Suprapubic skin (tissue), 3 donors: ENCODE measurements around the gene CCDC188.

Experiments used
- POLR2AphosphoS5 ChIP-seq, 3 donors: sonication (generic); formaldehyde crosslinking; IDR thresholded peaks; one replicate each; pipeline ENCODE4 v1.6.1; 2017; ENCODE audit warnings: antibody characterized with exemption in 3 of 3
- TF ChIP-seq, protein P1 (sequence below), 2 donors: fragments of 200-600 bp in 1 of 2; fragments of 450-650 bp in 1 of 2; sonication (generic) in 1 of 2; IDR thresholded peaks; one replicate each; pipeline ENCODE4 v1.5.1; 2016 to 2019; ENCODE audit warnings: antibody characterized with exemption in 2 of 2, mild to moderate bottlenecking in 1 of 2, moderate library complexity in 1 of 2

DNA sequence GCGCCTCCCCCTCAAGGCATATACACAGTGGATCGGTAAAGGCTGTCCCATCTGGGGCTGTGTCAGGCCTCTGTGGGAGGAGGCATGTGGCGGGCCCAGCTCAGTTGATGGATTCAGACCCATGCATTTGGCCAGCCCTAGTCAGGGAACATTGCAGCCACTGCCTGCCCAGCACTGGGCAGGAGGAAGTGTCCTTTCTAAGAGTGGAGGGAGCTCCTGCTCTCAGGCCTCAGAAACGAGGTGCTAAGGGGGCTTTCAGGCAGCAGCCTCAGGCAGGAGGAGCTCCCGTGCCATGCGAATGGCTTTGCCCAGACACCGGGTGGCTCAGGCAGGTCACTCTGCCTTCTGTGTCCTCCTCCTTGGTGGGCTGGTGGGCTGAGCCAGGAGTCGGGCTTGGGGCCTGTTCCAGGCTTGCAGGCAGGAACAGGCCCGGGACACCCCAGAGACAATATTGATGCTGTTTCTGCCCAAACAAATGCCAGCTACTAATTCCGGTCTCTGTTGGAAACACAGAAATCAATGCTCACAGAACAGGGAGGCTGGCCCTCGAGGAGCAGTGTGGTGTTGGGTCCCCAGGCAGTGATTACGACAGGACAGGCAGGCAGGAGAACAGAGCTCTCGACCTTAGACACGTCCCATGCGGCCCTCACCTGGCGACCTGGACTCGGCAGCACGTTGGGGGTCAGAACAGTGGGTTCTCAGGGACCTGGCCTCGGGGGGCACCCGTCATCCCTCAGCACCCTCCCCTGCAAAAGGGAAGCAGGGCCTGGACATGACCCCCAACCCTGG, 42.3 kb upstream of the CCDC188 start:
- TF ChIP-seq, protein P1, sequence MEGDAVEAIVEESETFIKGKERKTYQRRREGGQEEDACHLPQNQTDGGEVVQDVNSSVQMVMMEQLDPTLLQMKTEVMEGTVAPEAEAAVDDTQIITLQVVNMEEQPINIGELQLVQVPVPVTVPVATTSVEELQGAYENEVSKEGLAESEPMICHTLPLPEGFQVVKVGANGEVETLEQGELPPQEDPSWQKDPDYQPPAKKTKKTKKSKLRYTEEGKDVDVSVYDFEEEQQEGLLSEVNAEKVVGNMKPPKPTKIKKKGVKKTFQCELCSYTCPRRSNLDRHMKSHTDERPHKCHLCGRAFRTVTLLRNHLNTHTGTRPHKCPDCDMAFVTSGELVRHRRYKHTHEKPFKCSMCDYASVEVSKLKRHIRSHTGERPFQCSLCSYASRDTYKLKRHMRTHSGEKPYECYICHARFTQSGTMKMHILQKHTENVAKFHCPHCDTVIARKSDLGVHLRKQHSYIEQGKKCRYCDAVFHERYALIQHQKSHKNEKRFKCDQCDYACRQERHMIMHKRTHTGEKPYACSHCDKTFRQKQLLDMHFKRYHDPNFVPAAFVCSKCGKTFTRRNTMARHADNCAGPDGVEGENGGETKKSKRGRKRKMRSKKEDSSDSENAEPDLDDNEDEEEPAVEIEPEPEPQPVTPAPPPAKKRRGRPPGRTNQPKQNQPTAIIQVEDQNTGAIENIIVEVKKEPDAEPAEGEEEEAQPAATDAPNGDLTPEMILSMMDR (IDR thresholded peaks at IDR 0.05): no peak
- TF ChIP-seq POLR2AphosphoS5 (IDR thresholded peaks at IDR 0.05): no peak
